Amygdala (tissue), 56 donors: ENCODE measurements around the gene CRTC3.

Source experiments
- DNase-seq, 56 donors: peaks; one replicate each; lab custom pipeline; 2025; lab: John Stamatoyannopoulos, UW

Gene CRTC3

DNA sequence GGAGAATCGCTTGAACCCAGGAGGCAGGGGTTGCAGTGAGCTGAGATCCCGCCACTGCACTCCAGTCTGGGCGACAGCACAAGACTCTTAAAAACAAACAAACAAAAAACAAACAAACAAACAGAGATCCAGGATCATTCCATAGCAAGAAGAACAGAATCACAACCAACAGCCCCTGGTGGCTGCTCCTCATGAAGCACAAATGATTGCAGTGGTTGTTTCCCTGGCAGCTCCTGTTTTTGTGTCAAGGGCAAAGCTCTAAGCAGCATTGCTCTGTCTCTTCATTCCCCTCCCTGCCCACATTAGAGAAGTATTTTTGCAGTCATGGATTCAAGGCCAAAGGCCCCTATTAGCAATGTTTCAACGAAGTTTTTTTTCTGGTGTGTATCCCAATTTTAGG lies 161.6 kb downstream of the CRTC3 start:
- no peak for DNase-seq

DNA sequence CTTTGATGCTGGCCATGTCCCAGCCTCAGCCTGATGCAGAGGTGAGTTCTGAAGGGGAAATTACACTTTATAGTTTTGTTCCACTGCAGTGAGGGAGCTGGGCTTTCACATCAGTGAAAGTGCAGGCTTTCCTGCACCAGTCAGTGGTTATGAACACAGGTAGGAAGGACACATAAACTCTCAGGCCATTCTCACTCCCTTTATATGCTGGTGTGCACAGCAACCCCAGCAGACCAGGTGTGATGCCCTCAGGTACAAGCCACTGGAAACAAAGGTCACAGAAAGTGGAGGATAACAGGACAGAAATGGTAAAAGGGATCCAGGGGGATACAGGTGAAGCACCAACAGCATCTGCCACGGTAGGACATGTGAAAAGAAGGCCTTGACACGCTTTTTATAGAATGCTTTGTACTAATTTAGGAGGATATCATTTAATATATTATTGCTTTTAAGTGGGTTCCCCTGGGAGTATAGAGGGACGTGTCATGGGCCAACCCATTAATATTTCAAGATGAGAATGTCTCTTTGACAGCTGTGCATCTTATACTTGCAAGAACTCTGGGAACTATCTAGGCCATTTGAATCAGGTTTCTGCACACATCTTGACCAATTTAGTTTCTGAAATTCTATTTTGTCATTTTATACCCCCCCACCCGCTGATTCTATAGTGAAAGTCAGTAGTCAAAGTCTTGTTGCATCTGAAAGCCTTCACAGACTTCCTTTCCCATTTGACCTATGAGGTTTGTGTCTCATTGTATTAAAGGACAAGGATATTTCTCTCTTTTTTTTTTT lies 162.5 kb downstream of the CRTC3 start:
- no peak for DNase-seq
